ENCODE measurements around the gene CAPN15.

- TF ChIP-seq, protein P1, sequence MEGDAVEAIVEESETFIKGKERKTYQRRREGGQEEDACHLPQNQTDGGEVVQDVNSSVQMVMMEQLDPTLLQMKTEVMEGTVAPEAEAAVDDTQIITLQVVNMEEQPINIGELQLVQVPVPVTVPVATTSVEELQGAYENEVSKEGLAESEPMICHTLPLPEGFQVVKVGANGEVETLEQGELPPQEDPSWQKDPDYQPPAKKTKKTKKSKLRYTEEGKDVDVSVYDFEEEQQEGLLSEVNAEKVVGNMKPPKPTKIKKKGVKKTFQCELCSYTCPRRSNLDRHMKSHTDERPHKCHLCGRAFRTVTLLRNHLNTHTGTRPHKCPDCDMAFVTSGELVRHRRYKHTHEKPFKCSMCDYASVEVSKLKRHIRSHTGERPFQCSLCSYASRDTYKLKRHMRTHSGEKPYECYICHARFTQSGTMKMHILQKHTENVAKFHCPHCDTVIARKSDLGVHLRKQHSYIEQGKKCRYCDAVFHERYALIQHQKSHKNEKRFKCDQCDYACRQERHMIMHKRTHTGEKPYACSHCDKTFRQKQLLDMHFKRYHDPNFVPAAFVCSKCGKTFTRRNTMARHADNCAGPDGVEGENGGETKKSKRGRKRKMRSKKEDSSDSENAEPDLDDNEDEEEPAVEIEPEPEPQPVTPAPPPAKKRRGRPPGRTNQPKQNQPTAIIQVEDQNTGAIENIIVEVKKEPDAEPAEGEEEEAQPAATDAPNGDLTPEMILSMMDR (IDR thresholded peaks at IDR 0.05): no peak
- TF ChIP-seq POLR2A (IDR thresholded peaks at IDR 0.05): no peak
Observed at GRCh38 chr16:491220-491919, 36.1 kb upstream of the CAPN15 start.

Measured in testis (tissue), 2 donors.